HG03066 (cell line): ENCODE measurements around the gene FHL1.
"Not testable (repeated sequence)": the region's sequence is repeated elsewhere in the genome, so short reads cannot be mapped to it uniquely, and the experiment has no call there.

ENCODE experiments used
- ATAC-seq: cut with Tn5 transposase; IDR thresholded peaks from one replicate; pipeline ENCODE4 v1.9.1; 2021; ENCODE audit warnings: low read depth; ENCODE audit not compliant: unreplicated experiment

Gene FHL1

DNA sequence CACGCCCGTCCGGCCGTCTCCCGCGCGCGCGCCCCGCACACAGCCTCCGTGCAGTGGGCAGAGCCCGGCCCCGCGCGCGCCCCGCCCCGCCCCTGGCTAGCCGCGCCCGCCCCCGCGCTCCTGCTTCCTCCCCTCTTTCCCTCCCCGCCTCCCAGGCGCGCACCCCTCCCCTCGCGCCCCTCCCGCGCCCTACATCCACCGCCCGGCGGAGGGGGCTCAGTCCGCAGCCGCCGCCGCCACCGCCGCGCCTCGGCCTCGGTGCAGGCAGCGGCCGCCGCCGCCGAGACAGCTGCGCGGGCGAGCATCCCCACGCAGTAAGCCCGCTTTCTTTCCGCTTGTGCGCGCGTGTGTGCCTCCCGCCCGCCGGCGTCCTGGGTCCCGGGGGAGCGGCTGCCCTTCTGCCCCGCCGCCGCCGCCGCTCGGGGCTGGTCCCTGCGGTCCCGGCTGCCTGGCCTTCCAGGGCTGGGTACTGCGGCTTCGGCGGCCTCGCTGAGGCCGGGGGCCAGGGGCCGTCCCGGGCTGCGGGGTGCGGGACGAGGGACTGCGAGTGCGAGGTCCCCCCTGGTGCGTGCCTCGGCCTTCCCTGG lies at the start of gene FHL1:
FHL1 (plus strand) TSS at position 219 of the 587 bp plus-strand sequence.
- ATAC-seq, result no peak

DNA sequence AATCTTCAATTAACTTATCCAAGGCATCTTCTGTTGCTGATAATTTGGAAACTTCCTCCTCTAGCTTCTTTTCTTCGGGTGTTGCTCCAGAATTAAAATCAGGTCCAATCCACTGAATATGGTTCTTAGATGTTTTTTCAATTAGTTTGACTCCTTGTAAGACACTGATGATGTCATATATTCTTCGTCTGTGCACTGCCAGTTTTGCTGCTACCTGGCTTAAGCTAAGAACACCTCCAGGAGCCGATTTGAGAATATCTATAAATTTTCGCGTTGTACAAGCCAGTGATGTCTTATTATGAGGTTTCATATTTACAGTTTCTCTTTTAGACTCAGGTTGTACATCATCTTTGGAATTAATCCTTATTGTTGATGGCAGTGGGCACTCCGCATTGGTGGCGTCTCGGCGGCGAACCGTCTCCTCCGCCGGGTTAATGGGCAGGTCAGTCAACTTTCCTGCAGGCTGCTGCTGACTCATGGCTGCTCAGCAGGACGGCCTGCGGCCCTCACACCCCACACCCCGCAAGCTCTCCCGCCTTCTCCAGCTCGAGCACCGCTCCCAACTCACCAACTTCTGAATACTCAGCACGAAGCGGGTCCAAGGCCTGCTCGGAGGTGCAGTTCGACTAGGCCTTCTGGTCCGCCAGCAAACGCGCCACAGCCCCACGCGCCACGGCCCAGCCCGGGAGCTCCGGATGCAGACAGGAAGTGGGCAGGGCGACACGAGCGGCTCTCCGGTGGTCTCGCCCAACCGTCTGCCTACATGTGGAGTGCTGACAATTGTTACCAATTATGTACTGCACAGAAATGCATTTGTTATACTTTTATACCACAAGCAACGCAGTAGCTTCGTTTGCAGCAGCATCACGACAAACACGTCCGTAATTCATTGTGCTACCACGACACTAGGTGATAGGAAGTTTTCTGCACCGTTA lies 49.2 kb upstream of the FHL1 start:
- no peak for ATAC-seq

DNA sequence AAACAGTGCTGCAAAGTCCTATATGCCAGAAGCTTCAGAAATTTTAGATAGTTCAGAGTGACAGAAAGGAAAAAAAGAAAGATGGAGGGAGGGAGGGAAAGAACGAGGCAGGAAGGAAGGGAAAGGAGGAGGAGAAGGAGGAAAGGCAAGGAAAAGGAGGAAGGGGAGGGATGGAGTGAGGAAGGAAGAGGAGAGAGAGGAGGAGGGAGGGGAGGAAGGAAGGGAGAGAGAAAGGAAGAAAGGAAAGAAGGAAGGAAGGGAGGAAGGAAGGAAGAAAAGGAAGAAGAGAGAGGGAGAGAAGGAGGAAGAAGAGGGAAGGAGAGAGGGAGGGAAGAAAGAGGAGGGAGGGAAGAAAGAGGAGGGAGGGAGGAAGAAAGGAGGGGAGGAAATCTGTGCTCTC lies 42.4 kb upstream of the FHL1 start:
- ATAC-seq, result no peak

DNA sequence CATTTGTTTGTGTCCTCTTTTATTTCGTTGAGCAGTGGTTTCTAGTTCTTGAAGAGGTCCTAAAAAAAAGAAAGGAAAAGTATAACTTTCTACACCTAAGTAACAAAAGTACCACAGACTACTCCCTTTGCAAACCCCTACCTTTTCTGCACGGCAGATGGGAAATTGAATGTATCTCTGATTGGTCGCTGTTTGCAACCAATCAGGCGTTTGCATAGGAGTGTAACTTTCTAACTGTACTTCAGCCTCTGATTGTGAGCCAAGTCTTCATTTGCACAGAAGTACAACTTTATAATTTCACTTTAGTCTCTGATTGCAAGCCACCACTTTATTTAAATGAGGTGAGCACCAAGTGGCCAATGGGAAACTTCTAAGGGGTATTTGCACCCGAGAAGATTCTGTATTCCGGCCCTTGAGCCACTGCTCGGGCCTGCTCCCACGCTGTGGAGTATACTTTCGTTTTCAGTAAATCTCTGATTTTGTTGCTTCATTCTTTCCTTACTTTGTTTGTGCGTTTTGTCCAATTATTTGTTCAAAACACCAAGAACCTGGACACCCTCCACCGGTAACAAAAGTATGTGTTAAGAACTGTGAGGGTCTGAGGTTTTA lies 40.3 kb upstream of the FHL1 start:
- ATAC-seq, result no peak

DNA sequence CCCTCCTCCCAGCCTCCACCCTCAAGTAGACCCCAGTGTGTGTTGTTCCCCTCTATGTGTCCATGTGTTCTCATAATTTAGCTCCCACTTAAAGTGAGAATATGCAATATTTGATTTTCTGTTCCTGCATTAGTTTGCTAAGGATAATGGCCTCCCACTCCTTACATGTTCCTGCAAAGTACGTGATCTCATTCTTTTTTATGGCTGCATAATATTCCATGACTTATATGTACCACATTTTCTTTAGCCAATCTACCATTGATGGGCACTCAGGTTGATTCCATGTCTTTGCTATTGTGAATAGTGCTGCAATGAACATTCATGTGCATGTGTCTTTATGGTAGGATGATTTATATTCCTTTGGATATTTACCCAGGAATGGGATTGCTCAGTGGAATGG lies 38.4 kb upstream of the FHL1 start:
- not testable (repeated sequence) for ATAC-seq

DNA sequence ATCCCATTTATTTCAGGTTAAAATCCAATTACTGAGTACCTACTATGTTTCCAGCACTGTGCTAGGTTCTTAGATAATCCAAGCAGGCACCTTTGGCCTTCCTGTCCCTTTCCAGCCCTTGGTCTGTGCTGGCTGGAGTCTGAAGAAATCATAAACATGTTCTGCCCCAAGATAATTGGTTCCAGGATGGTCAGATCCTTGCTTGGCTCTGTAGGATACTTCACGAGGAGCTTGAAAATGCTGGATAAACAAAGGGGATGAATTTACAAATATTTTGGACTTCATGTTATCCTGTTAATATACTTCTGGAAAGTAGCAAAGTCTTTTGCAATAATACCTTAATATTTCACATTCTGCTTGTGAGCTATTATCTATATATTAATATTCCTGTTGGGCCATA lies 35.0 kb upstream of the FHL1 start:
- ATAC-seq, result no peak

DNA sequence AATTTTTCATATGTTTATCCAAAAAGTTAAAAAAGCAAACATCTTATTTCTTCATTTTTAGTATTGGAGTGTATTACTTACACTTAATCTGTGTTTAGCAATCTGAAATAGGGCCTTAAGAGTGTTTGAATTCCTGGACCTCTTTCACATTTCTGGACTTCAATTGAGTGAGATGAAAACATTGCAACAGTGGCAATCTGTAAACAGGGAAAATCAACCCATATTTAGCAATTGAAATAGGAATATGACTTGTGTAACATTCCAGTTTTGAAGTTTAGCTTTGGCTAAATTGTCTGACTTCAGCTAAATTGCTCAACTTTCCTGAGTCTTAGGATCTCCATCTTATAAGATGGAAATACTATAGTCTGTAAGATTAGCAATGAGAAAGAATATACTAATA lies 34.6 kb upstream of the FHL1 start:
- ATAC-seq, result no peak

DNA sequence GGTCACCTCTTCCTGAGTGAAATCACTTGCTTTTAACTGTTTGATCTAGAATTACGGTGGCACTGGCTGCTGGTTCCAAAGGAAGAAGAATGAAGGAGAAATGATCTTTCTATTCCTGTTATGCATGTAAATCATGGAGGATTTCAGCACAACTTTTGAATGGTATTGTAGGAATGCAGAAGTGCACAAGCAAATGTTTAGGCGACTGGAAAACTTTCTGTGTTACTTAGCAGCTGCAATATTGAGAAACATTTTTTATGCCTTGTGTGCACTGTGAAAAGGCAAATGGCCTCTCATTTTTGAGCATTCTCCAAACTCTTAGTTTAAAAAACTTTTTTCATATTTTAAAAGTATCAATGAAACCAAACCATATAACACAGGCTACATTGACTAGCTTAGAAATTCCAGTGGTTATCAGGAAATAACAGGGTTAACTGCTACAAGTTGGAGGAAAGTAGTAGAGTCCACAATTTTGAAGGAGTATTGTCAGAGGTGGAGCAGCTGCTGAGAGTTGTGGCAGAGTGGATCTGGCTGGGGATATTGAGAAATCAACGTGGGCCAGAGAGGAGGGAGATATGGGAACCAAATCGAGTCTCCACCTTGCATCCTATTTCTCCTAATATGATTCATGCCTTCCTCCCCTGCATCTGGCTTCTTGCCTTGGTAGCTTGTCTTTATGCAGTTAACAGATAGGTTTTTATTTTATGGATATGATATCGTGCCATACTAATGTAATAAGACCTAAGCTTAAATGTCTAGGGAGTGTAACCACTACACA lies 32.0 kb upstream of the FHL1 start:
- no peak for ATAC-seq

DNA sequence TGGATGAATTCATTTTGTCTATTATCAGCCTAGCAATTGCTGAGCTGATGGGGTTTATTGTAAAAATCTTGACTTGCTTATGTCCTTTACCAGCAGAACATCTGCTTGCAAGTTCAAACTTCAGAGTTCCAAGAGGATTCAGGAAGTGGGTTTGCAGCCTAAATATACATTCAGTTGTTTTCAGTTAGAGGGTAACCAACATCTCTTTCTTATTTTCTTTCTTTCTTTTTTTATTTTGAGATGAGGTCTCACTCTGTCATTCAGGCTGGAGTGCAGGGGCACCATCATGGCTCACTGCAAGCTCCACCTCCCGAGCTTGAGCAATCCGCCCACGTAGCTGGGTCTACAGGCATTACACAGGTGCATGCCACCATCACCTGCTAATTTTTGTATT lies 31.4 kb upstream of the FHL1 start:
- no peak for ATAC-seq

DNA sequence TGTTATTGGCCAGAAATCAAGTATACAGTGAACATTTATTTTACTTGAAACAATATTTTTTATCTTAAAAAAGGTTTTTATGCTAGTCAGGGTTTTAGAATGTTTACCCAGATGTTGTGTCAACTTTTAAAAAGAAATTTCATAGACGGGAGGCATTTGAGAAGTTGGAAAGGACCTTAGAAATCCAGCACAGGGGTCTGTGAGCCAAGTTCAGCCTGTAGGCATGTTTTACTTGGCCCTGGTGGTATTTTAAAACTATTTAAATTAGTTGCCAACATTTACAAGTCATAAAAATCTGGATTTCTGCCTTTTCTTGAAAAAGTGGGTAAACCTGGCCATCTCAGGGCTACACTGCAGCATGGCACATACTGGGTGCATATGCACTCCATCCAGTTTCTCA lies 25.5 kb upstream of the FHL1 start:
- ATAC-seq, result no peak

DNA sequence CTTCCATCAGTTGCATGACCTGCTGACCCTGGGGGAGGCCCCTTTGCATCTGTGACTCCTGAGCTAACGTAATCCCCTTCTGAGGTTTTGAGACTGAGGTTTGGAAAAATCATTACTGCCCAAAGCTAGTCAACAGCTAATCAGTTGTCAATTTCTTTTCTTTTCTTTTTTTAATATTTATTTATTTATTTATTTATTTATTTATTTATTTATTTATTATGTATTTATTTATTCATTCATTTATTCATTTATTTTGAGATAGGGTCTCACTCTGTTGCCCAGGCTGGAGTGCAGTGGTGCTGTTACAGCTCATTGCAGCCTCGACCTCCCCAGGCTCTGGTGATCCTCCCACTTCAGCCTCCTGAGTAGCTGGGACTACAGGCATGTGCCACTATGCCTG lies 25.1 kb upstream of the FHL1 start:
- no peak for ATAC-seq

DNA sequence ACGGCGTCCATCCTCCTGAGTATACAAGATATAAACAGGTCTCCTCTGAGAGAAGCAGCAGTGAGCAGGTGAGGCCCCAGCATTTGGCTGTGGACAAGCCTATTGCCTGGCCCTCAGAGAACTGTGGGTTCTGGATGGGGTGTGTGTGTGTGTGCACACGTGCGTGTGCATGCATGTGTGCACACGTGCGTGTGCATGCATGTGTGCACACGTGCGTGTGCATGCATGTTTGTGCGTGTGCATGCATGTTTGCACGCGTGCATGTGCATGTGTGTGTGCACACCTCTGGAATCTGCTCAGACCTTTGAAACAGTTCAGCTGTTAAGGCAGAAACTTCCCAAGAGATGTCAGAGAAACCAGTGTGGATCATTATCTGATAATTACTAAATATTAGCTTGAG lies 22.2 kb upstream of the FHL1 start:
- no peak for ATAC-seq

DNA sequence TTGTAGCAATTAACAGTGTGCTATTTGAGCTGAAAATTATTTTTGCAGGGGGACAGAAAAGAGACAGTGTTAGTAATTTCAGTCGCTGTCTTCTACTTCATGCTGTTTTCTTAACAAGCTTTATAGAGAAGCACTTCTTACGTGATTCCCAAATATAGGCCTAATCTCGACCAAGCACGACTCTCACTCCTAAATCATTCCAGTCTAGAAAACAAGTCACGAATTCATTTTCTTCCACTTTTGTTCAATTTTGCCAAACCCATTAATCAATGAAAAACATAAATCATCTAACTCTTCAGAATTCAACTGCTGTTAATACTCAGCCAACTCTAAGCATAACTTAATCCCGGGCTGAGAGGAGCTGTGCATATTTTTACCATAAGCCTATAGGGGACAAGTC lies 21.0 kb upstream of the FHL1 start:
- ATAC-seq, result no peak

DNA sequence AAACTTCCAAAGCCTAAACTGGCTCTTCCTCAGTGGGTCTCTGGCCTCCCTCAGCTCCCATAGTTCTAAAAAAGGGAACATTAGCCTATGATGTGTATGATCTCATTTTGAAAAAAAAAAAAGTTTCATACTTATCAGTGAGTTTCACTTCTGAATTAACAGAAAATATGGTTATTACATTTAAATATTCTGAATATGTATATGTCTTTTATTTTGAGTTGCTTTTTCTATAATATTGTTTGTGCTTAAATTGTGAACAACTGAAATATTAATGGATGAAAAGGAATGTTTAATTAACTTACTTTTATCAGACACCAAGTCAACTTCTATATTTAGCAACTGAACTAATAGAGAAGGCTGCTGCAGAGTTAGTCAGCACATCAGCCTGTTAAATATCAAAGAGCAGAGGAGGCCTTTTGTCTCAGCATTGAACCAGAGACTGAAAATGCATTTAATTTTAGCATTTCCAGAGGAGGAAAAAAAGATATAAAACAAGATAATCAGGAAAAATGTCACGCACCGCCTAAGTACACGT lies 20.4 kb upstream of the FHL1 start:
- ATAC-seq, result no peak

DNA sequence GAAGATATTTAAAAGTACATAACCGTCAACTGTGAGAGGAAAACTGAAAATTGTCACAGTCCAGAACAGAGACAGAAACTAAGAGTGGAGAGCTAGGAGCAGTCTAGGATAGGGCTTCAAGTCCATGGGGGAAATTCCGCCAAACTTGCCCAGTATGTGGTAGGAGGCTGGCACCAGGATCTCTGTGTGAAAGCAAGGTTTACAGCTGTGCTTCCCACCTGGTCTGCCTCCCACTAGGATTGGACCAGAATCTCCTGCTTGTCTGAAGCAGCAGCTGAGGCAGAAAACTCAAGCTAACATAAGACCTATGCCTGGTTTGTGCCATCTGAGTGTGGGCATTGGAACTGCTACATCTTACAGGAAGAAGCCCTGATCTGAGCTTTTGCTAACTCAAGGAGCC lies 18.6 kb upstream of the FHL1 start:
- no peak for ATAC-seq

DNA sequence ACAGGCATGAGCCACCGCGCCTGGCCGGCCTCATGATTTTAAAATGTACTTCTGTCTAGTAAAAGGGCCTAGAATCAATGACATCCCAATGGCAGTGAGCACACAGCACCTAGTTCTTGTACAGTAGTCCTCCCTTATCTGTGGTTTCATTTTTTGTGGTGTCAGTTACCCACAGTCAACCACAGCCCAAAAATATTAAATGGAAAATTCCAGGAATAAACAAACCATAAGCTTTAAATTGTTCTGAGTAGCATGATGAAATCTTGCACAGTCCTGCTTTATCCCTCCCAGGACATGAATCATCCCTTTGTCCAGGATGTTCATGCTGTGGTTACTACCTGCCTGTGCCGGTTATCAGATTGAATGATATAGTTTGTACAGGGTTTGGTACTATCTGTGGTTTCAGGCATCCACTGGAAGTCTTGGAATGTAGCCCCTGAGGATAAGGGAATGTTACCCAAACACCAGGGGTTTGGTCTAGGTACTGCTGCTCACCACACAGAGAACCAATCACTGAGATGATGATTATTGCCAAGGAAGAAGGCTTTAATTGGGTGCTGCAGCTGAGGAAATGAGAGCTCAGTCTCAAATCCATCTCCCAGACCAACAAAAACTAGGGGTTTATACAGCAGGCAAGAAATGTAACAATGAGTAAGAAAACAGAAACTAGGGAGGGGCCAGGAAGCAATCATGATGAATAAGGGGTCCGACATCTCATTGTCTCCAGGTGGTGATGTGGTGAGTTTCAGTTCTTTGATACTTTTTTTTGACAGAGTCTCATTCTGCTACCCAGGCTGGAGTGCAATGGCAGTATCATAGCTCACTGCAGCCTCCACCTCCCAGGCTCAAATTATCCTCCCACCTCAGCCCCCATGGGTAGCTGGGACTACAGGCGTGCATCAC lies 16.2 kb upstream of the FHL1 start:
- ATAC-seq, result no peak

DNA sequence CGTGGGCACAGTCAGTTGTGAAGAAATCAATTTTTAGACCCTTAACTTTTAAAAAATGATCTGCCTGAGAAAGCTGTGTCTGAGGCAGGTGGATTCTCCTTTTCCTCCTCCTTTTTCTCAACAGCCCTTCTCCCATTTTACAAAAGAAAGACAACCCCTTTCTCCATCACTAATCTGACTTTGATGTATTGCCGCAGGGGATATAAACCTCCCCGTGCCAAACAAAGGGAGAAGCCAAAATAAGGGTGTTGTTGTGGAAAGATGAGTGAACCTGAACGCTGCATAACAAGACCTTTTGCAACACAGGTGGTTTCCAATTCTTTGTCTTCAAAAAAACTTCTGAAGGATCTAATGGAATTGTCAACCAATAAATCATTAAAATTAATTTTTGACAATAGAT lies 8.4 kb upstream of the FHL1 start:
- no peak for ATAC-seq

DNA sequence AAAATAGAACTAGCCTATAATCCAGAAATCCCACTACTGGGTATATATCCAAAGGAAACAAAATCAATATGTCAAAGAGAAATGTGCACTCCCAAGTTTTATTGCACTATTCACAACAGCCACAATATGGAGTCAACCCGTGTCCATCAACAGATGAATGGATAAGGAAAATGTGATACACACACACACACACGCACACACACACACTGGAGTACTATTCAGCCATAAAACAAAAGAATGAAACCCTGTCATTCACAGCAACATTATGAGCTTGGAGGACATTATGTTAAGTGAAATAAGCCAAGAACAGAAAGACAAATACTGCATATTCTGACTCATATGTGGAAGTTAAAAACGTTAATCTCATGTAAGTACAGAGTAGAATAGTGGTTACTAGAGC lies 5.8 kb upstream of the FHL1 start:
- no peak for ATAC-seq

DNA sequence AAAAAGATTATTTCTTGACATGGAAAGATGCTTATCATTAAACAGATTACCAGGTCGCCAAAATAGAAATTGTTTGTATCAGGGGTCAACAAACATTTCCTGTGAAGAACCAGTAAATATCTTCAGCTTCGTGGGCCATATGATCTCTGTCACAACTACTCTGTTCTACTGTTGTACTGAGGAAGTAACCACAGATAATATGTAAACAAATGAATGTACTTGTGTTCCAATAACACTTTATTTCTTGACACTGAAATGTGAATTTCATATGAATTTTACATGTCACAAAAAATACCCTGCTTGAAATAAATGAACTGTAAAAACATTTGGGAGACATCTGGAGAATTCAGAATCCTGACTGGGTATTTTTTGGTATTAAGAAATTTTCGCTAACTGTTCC lies 4.7 kb upstream of the FHL1 start:
- ATAC-seq, result no peak

DNA sequence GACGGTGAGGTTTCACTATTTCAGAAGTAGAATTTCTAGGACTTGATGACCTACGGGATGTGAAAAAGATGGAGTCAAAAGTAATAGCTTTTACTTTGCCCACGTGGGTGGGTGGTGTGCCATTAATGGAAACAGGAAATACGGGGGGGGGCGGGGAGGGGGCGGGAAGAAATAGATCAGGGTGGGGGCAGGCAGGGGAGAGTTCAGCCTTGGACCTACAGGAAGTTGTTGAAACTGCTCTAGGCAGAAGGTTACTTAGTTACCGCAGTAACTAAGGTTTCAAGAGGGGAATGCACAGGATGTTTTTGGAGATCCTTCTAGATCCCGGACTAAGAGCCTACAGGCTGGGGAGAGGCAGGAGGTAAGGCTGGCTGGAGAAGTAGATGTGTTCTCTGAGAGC lies 3.6 kb upstream of the FHL1 start:
- no peak for ATAC-seq
